Hematopoietic multipotent progenitor cell treated with erythropoietin and hydrocortisone succinate and interleukin-3 and kit ligand, for 15 days (in vitro differentiated cells): Measurements from ENCODE around the gene CBY3.
A peak's percentile ranks its signal among the peaks of the same experiment; 100 is the strongest.
"Not testable (repeated sequence)": the region's sequence is repeated elsewhere in the genome, so short reads cannot be mapped to it uniquely, and the experiment has no call there.

Experiments
- DNase-seq: peaks from one replicate; pipeline ENCODE4 v3.0.0-alpha.2; 2015; ENCODE audit warnings: low spot score

Gene CBY3

DNA sequence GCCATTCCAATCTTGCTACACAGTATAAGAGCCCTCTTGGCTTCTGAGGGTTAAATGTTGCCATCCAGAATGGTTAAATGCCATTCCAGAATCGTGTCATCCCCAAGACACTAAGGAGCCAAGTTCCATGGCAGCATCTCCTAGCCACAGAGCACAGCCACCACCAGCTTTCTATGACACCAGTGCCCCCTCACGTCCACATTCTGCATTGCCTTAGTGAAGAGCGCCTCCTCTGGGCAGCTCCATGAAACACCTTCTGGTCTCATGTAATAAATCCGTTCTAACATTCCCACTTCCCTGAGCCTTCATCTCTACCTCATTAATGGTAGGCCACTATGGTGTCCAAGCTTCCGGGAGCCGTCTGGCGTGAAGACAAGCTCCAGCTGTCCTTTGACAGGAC, 12.4 kb downstream of the CBY3 start:
- peak; percentile 62 for DNase-seq

DNA sequence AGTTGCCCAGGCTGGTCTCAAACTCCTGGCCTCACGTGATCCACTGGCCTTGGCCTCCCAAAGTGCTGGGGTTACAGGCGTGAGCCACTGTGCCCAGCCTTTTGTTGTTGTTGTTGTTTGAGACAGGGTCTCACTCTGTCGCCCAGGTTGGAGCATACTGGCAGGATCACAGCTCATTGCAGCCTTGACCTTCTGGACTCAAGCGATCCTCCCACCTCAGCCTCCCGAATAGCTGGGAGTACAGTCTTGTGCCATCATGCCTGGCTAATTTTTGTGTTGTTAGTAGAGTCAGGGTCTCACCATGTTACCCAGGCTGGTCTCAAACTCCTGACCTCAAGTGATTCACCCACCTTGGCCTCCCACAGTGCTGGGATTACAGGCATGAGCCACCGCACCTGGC, 19.2 kb downstream of the CBY3 start:
- DNase-seq, result not testable (repeated sequence)

DNA sequence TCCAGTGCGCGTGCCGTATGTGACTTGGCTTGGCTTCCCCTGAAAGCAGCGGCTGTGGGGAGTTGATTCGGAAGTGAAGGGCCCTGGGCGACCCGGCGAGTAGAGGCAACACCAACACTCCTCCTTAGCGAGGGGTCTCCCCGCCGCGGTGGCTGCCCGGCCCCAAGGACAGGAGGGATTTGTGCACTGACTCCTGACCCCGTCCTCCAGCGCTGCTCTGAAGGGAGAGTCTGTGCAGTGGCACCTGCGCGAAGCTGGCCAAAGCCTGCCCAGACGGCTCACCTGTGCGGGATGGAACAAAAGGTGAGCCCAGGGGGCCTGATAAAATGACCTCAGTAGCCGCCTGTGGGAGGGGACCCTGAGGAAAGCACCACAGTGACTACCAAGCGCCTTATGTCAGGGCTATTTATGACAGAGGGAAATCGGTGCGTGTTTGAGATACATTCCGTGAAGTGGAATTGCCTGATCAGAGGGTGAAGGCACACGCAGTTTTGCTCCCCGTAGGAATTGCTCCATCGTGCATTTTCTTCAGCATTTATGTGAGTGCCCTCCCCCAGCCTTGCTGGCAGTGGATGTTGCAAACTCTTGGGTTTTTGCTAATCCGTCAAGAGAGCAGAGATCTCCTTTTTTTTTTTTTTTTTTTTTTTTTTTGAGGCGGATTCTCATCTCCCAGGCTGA, 22.5 kb downstream of the CBY3 start:
- DNase-seq, result not testable (repeated sequence)

DNA sequence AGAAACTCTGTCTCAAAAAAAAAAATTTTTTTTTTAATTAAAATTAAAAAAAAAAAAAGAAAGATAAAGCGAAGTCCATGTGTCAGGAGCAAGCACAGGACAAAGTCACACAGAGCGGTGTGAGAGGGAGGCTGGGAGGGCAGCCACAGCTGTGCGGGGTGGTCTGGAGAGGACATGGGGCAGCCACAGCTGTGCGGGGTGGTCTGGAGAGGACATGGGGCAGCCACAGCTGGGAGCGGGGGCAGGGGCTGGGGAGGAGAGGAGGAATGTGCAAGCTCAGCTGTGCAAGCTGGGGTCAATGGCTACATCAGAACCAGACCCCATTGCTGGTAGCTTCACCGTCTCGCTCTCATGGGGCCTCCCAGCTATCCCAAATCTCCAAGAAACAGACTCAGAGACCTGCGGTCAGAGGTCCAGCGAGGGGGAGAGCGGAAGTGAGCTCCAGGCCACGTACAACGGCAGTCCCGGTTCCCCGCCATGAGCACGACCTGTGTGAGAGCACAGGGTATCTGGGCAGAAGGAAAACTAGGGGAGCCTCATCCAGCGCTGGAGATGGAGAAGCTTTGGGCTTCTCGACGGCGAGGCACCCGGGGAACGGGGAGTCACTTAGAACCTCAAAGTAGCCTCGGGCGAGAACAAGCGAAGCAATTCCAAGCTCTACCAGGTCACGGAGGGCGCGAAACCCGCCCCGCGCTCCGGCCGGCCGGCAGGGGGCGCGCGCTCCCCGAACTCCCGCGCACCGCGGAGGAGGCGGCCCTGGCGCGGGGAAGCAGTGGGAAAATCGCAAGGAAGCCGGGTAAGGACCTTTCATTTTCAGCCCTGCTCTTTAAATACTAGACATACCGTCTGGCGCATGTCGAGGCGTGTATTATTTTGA, 23.3 kb downstream of the CBY3 start:
- not testable (repeated sequence) for DNase-seq

DNA sequence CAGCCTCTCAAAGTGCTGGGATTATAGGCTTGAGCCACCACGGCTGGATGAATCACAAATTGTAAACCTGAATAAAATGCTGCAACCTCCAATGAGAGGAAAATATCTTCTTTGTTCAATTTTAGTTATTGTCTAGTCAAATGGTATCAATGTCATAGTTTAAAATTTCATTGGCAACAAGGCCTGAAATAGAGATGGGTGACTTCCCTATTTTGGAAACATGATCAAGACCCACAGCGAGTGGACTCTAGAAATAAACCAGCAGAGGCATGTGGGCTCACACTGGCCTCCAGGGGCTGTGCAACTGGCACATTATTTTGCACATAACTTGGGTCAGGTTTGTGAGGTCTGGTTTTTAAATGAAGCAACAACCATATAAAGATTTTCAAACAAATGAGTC, 27.7 kb downstream of the CBY3 start:
- DNase-seq, result not testable (repeated sequence)

DNA sequence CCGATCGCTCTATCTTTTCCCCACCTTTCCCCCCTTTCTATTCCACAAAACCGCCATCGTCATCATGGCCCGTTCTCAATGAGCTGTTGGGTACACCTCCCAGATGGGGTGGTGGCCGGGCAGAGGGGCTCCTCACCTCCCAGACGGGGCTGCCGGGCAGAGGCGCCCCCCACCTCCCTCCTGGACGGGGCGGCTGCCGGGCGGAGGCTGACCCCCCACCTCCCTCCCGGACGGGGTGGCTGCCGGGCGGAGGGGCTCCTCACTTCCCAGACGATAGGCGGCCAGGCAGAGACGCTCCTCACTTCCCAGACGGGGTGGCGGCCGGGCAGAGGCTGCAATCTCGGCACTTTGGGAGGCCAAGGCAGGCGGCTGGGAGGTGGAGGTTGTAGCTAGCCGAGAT, 30.6 kb downstream of the CBY3 start:
- DNase-seq, result not testable (repeated sequence)

DNA sequence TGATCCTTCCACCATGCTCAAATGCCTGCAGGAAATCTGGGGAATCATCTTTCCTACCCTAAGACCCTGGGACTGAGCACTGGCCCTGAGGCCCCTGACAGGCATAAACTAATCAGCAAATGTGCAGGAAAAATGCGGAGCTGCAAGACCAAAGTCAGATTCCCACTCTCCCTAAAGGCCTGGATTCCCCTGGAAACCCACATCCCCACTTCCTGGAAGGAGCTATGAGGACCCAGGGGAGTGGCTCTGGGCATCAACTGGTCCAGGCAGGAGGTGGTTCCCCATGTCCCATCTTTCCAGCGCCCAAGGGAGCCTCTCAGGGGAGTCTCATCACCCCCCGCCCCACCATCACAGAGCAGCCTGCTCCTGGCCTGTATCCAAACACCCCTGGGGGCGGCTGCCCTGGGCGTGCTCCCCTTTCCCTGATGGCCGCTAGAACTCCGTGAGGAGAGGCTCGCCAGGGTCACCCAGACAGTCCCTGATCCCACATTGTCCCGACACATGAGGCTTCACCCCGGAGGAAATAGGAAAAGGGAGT, 31.6 kb downstream of the CBY3 start:
- not testable (repeated sequence) for DNase-seq

DNA sequence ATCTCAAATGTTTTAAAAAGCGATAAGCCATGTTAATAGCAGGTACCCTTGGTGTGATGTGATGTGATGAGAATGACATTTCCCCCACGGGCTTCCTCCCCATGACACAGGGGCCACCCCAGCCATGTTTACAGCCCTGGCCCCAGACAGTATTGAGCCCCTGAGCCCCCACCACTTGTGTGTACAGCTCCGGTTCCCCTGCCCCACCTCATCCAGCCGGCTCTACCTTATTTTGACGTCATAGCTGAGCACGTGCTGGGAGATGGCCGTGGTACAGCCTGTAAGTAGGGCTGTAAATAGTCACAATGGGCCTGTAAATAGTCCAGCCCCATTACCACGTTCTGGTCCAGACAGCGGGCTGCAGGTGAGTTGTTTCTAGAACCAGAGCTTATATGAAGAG, 32.4 kb downstream of the CBY3 start:
- no peak for DNase-seq

DNA sequence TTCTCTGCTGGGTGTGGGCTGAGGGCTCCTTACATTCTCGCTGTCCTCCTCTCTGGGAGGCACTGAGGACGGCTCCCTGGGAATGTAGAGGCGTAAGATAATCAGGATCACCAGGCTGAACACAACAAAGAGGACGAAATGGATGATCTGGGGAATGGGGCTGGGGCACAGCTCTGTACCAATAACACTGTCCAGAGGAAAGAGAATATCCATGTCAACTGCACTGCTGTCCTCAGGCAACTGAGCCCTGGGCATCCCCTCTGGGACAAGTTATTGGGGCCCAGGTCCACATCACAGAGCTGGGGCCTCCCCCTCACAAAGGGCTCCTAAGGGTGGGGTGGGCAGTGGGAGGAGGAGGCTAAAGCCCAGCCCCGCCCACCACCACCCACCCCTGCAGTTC, 36.1 kb downstream of the CBY3 start:
- DNase-seq, result not testable (repeated sequence)

DNA sequence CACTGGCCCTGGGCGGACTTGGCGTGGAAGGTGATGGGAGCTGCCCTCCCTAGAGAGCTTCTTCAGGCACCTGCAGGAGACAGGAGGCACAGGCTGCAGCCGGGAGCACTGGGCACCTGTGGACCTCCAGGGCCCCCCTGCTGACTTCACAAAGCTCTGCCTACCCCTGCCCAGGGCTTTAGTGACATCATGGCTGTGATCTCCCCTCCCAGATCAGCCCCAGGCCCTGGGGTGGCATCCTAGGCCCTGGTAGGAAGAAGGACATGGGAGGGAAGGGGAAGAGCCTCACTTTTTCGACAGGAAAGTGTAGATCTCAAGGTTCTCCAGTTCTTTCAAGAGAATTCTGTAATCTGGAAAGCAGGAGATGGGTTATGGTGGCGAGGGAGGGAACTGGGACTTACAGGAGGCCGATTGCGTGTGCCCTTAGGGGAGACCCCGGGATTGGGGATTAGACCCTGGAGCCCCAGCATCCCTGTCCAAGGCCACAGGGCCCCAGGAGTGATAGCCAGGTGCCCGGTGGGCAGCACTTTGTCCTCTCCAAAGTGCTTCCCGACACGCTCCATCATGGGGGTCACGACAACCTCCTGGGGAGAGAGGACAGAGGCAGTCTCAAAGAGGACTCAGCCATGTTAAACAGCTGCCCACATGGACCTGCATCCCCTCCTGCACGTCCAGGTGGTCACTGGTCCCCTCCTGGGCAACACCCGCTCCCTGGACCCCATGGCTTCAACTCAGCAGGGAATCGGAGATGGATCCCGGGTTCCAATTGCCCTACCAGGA, 37.5 kb downstream of the CBY3 start:
- DNase-seq, result not testable (repeated sequence)

DNA sequence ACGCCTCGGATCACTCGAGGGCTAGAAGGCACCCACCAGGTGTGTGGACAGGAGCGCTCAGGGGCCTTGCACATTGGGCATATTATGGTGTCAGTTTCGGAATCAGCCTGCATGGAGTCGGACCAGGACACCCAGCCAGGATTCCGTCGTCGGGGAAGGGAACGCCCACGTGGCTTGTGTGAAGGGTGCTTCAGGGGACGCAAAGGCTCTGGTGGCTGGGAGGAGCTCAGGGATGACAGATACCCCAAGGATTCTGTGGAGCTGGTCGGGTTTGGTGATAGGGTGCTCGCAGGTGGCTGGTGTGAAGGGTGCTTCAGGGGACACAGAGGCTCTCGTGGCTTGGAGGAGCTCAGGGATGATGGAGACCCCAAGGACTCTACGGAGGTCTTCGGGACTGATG, 38.2 kb downstream of the CBY3 start:
- not testable (repeated sequence) for DNase-seq

DNA sequence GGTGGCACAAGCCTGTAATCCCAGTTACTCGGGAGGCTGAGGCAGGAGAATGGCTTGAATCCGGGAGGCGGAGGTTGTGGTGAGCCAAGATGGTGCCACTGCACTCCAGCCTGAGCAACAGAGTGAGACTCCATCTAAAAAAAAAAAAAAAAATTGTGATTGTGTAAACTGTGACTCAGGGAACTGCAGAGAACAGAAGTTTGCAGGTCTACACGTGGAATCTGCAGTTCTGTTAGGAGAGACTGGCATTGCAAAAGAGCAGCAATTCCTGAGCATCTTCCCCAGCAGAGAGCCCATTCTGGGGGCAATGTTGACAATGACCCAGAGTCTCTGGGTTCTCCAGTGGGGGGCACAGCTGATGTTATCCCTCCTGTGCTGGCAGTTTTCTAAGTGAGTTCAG, 39.1 kb downstream of the CBY3 start:
- DNase-seq, result not testable (repeated sequence)

DNA sequence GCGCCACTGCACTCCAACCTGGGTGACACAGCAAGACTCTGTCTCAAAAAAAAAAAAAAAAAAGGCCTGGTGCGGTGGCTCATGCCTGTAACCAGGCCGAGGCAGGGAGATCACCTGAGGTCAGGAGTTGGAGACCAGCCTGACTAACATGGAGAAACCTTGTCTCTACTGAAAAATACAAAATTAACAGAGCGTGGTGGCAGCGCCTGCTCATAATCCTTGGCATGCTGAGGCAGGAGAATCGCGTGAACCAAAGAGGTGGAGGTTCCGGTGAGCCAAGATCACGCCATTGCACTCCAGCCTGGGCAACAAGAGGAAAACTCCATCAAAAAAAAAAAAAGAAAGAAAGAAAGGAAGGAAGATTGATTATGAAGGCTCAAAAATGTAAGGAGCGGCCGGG, 41.5 kb downstream of the CBY3 start:
- not testable (repeated sequence) for DNase-seq

DNA sequence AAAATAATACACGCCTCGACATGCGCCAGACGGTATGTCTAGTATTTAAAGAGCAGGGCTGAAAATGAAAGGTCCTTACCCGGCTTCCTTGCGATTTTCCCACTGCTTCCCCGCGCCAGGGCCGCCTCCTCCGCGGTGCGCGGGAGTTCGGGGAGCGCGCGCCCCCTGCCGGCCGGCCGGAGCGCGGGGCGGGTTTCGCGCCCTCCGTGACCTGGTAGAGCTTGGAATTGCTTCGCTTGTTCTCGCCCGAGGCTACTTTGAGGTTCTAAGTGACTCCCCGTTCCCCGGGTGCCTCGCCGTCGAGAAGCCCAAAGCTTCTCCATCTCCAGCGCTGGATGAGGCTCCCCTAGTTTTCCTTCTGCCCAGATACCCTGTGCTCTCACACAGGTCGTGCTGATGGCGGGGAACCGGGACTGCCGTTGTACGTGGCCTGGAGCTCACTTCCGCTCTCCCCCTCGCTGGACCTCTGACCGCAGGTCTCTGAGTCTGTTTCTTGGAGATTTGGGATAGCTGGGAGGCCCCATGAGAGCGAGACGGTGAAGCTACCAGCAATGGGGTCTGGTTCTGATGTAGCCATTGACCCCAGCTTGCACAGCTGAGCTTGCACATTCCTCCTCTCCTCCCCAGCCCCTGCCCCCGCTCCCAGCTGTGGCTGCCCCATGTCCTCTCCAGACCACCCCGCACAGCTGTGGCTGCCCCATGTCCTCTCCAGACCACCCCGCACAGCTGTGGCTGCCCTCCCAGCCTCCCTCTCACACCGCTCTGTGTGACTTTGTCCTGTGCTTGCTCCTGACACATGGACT, 46.3 kb downstream of the CBY3 start:
- DNase-seq, result not testable (repeated sequence)

DNA sequence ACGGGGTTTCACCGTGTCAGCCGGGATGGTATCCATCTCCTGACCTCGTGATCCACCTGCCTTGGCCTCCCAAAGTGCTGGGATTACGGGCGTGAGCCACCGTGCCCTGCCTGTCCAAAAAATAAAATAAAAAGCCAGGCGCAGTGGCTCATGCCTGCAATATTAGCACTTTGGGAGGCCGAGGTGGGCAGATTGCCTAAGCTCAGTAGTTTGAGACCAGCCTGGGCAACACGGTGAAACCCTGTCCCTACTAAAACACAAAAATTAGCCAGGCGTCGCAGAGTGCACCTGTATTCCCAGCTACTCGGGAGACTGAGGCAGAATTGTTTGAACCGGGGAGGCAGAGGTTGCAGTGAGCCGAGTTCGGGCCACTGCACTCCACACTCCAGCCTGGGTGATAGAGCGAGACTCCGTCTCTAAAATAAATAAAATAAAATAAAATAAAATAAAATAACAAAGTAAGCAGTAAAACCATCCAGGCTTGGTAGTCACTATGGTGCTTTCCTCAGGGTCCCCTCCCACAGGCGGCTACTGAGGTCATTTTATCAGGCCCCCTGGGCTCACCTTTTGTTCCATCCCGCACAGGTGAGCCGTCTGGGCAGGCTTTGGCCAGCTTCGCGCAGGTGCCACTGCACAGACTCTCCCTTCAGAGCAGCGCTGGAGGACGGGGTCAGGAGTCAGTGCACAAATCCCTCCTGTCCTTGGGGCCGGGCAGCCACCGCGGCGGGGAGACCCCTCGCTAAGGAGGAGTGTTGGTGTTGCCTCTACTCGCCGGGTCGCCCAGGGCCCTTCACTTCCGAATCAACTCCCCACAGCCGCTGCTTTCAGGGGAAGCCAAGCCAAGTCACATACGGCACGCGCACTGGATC, 47.1 kb downstream of the CBY3 start:
- not testable (repeated sequence) for DNase-seq
